ENCODE results near the gene PLA2G4E. TPM values are rescaled to one million over a fixed set of nuclear protein-coding genes. Genes with fewer than 3 reads are reported as not detected.

PLA2G4E gene
- polyA plus RNA-seq, 3 donors = not detected

GRCh38 chr15:42024303-42024702 is 3.5 kb upstream of the PLA2G4E start:
- 100% methylated on average over 3 of the region's 4 CpGs for whole genome bisulfite sequencing (ENCODE audit: insufficient coverage)
- Histone ChIP-seq H3K9me3 (replicated peaks in 1 of 2; ENCODE audit: control insufficient read depth in 1 of 2, insufficient read depth in 1 of 2, low read length in 2 of 2) (peaks cover 0 to 9% of the 10 kb centered on the region in 2 donors), H3K79me2 (ENCODE audit: insufficient read depth, low read length) (no peaks in the 10 kb centered on the region), H3K4me3 (replicated peaks in 1 of 3; ENCODE audit: low read depth in 2 of 3, low read length in 3 of 3) (no peak overlapping the region), H3K27me3 (ENCODE audit: control insufficient read depth in 2 of 2, insufficient read depth in 2 of 2, low read length in 2 of 2) (no peaks in the 10 kb centered on the region), H3K4me1 (ENCODE audit: control insufficient read depth in 1 of 2, insufficient read depth in 2 of 2, low read length in 2 of 2) (no peaks in the 10 kb centered on the region), H3K36me3 (replicated peaks in 1 of 2; ENCODE audit: control insufficient read depth in 1 of 2, insufficient read depth in 2 of 2, low read length in 2 of 2) (no peaks in the 10 kb centered on the region), H3K9ac (ENCODE audit: insufficient read depth, low read length, poor library complexity, severe bottlenecking) (no peak overlapping the region), H3K4me2 (replicated peaks; ENCODE audit: extremely low read depth, low read length, poor library complexity, severe bottlenecking) (no peak overlapping the region), H3K27ac (ENCODE audit: low read depth in 1 of 2, low read length in 2 of 2) (no peak overlapping the region), H2AFZ (ENCODE audit: insufficient read depth, low read depth, low read length, poor library complexity, severe bottlenecking) (no peak overlapping the region), H4K20me1 (ENCODE audit: insufficient read depth, low read length) (no peaks in the 10 kb centered on the region)
- H3K4me3 Mint-ChIP-seq = no peak overlapping the region
- no peak overlapping the region for H3K27ac Mint-ChIP-seq
- no peaks in the 10 kb centered on the region for H3K36me3 Mint-ChIP-seq
- H3K4me1 Mint-ChIP-seq = no peaks in the 10 kb centered on the region
- no peak for DNase-seq
- H3K27me3 Mint-ChIP-seq (ENCODE audit: low read depth in 3 of 3) = peaks cover 4 to 19% (median 16%) of the 10 kb centered on the region in 3 donors
- TF ChIP-seq CTCF (IDR thresholded peaks at IDR 0.05) = no peak
- H3K9me3 Mint-ChIP-seq = peaks cover 4 to 16% (median 11%) of the 10 kb centered on the region in 7 donors
- intact Hi-C loops (cut with micrococcal nuclease) = no loop called here

GRCh38 chr15:42021593-42021992 is 751 bp upstream of the PLA2G4E start:
- no peak overlapping the region for H3K27ac ChIP-seq (ENCODE audit: low read depth in 1 of 2, low read length in 2 of 2)
- DNase-seq = no peak
- H3K36me3 ChIP-seq (replicated peaks in 1 of 2; ENCODE audit: control insufficient read depth in 1 of 2, insufficient read depth in 2 of 2, low read length in 2 of 2) = no peaks in the 10 kb centered on the region
- H3K9me3 ChIP-seq (replicated peaks in 1 of 2; ENCODE audit: control insufficient read depth in 1 of 2, insufficient read depth in 1 of 2, low read length in 2 of 2) = peaks cover 0 to 9% of the 10 kb centered on the region in 2 donors
- no peaks in the 10 kb centered on the region for H3K36me3 Mint-ChIP-seq
- no peak overlapping the region for H3K4me2 ChIP-seq (replicated peaks; ENCODE audit: extremely low read depth, low read length, poor library complexity, severe bottlenecking)
- no peak overlapping the region for H3K27ac Mint-ChIP-seq
- H3K27me3 ChIP-seq (ENCODE audit: control insufficient read depth in 2 of 2, insufficient read depth in 2 of 2, low read length in 2 of 2) = no peaks in the 10 kb centered on the region
- intact Hi-C loops (cut with micrococcal nuclease) = no loop called here
- H3K9ac ChIP-seq (ENCODE audit: insufficient read depth, low read length, poor library complexity, severe bottlenecking) = no peak overlapping the region
- 100% methylated on average over 4 of the region's 5 CpGs for WGBS (ENCODE audit: insufficient coverage)
- peaks cover 4 to 16% (median 11%) of the 10 kb centered on the region in 7 donors for H3K9me3 Mint-ChIP-seq
- H3K4me3 ChIP-seq (replicated peaks in 1 of 3; ENCODE audit: low read depth in 2 of 3, low read length in 3 of 3) = no peak overlapping the region
- no peaks in the 10 kb centered on the region for H4K20me1 ChIP-seq (ENCODE audit: insufficient read depth, low read length)
- no peak for TF ChIP-seq CTCF (IDR thresholded peaks at IDR 0.05)
- H3K4me1 ChIP-seq (ENCODE audit: control insufficient read depth in 1 of 2, insufficient read depth in 2 of 2, low read length in 2 of 2) = no peaks in the 10 kb centered on the region
- no peak overlapping the region for H3K4me3 Mint-ChIP-seq
- peaks cover 1 to 9% (median 2%) of the 10 kb centered on the region in 3 donors for H3K27me3 Mint-ChIP-seq (ENCODE audit: low read depth in 3 of 3)
- H3K79me2 ChIP-seq (ENCODE audit: insufficient read depth, low read length) = no peaks in the 10 kb centered on the region
- H3K4me1 Mint-ChIP-seq = no peaks in the 10 kb centered on the region
- H2AFZ ChIP-seq (ENCODE audit: insufficient read depth, low read depth, low read length, poor library complexity, severe bottlenecking) = no peak overlapping the region

Measured in CD14-positive monocyte (primary cell).